Peyer's patch (tissue), 4 donors: ENCODE data around the gene ABL2. TPM values are rescaled to one million over a fixed set of nuclear protein-coding genes. Genes with fewer than 3 reads are reported as not detected.

ENCODE experiments used
- DNase-seq, 3 donors: peaks; one replicate each; pipeline ENCODE4 v3.0.0-alpha.2; 2017 to 2019
- H3K27ac ChIP-seq, 4 donors: fragments of 200-600 bp; sonication (generic); one replicate each; pipeline ENCODE4 v1.5.1; 2016 to 2019
- H3K27me3 ChIP-seq, 2 donors: fragments of 200-600 bp; sonication (generic); one replicate each; pipeline ENCODE4 v1.5.1; 2019
- H3K36me3 ChIP-seq, 3 donors: fragments of 200-600 bp; sonication (generic); one replicate each; pipeline ENCODE4 v1.5.1; 2016 to 2019
- H3K4me1 ChIP-seq, 4 donors: fragments of 200-600 bp; sonication (generic); one replicate each; pipeline ENCODE4 v1.5.1; 2016 to 2019
- H3K4me3 ChIP-seq, 4 donors: fragments of 200-600 bp; sonication (generic); 1 replicate in 3 of 4; 2 replicates in 1 of 4; pipeline ENCODE4 v1.5.1; 2016 to 2019; ENCODE audit warnings: mild to moderate bottlenecking in 1 of 4
- H3K9me3 ChIP-seq, 4 donors: fragments of 200-600 bp; sonication (generic); one replicate each; pipeline ENCODE4 v1.5.1; 2016 to 2019; ENCODE audit warnings: mild to moderate bottlenecking in 1 of 4
- CTCF ChIP-seq, 6 experiments: fragments of 450-650 bp in 4 of 6; fragments of 200-600 bp in 2 of 6; sonication (generic) in 1 of 6; IDR thresholded peaks; one replicate each; pipeline ENCODE4 v1.5.1; 2017 to 2019; ENCODE audit warnings: antibody characterized with exemption in 6 of 6, mild to moderate bottlenecking in 3 of 6, moderate library complexity in 1 of 6
- POLR2A ChIP-seq, 2 donors: fragments of 450-650 bp; IDR thresholded peaks; one replicate each; pipeline ENCODE4 v1.5.1; 2017; ENCODE audit warnings: antibody characterized with exemption in 2 of 2, mild to moderate bottlenecking in 2 of 2, moderate library complexity in 2 of 2
- total RNA-seq, 4 donors: library from RNA; depleted of rRNA; stranded (reverse); fragments of >200 nt; gene quantifications; one replicate each; pipeline ENCODE4 v1.1.0, GENCODE V29; 2016

ABL2 gene
- total RNA-seq, 4 donors from 2014 or later: 9.6 to 25.6 (median 12.1) TPM

GRCh38 chr1:179167418-179167777, 62.1 kb downstream of the ABL2 start:
- Histone ChIP-seq H3K4me3 (no peak overlapping the region), H3K36me3 (no peaks in the 10 kb centered on the region), H3K27ac (no peak overlapping the region), H3K9me3 (no peaks in the 10 kb centered on the region), H3K27me3 (no peaks in the 10 kb centered on the region), H3K4me1 (no peaks in the 10 kb centered on the region)
- no peak for DNase-seq
- TF ChIP-seq CTCF (IDR thresholded peaks at IDR 0.05) (no peak), POLR2A (IDR thresholded peaks at IDR 0.05) (no peak)

GRCh38 chr1:179166663-179167417, 62.6 kb downstream of the ABL2 start:
- Histone ChIP-seq H3K9me3 (no peaks in the 10 kb centered on the region), H3K4me1 (no peaks in the 10 kb centered on the region), H3K27me3 (no peaks in the 10 kb centered on the region), H3K27ac (no peak overlapping the region), H3K4me3 (no peak overlapping the region), H3K36me3 (no peaks in the 10 kb centered on the region)
- DNase-seq: no peak
- TF ChIP-seq CTCF (IDR thresholded peaks at IDR 0.05): no peak
- no peak for TF ChIP-seq POLR2A (IDR thresholded peaks at IDR 0.05)

GRCh38 chr1:179164494-179164893, 65.0 kb downstream of the ABL2 start:
- H3K36me3 ChIP-seq: no peaks in the 10 kb centered on the region
- no peaks in the 10 kb centered on the region for H3K9me3 ChIP-seq
- H3K4me3 ChIP-seq: no peak overlapping the region
- no peaks in the 10 kb centered on the region for H3K4me1 ChIP-seq
- no peaks in the 10 kb centered on the region for H3K27me3 ChIP-seq
- no peak for TF ChIP-seq CTCF (IDR thresholded peaks at IDR 0.05)
- no peak for TF ChIP-seq POLR2A (IDR thresholded peaks at IDR 0.05)
- DNase-seq: no peak
- no peak overlapping the region for H3K27ac ChIP-seq

- no peak overlapping the region for H3K4me3 ChIP-seq
- H3K27ac ChIP-seq: no peak overlapping the region
- H3K27me3 ChIP-seq: no peaks in the 10 kb centered on the region
- no peak for TF ChIP-seq POLR2A (IDR thresholded peaks at IDR 0.05)
- no peak for TF ChIP-seq CTCF (IDR thresholded peaks at IDR 0.05)
- DNase-seq: no peak
- no peaks in the 10 kb centered on the region for H3K9me3 ChIP-seq
- H3K36me3 ChIP-seq: no peaks in the 10 kb centered on the region
- H3K4me1 ChIP-seq: no peaks in the 10 kb centered on the region
Measured at GRCh38 chr1:179156708-179157107, 72.8 kb downstream of the ABL2 start.

- Histone ChIP-seq H3K27me3 (no peaks in the 10 kb centered on the region), H3K27ac (no peak overlapping the region), H3K4me3 (no peak overlapping the region), H3K36me3 (no peaks in the 10 kb centered on the region), H3K4me1 (no peaks in the 10 kb centered on the region), H3K9me3 (no peaks in the 10 kb centered on the region)
- TF ChIP-seq POLR2A (IDR thresholded peaks at IDR 0.05) (no peak), CTCF (IDR thresholded peaks at IDR 0.05) (no peak)
- no peak for DNase-seq
Measured at GRCh38 chr1:179156026-179156425, 73.5 kb downstream of the ABL2 start.
